Fibroblast of lung (primary cell): ENCODE results near the gene MYO1D. TPM values are rescaled to one million over a fixed set of nuclear protein-coding genes. Genes with fewer than 3 reads are reported as not detected.
"Not testable (repeated sequence)": the region's sequence is repeated elsewhere in the genome, so short reads cannot be mapped to it uniquely, and the experiment has no call there.

ENCODE experiments used
- DNase-seq, 2 donors: peaks; one replicate each; pipeline versions ENCODE4 v3.0.0 to v3.0.0-alpha.2; 2010; ENCODE audit warnings: low read depth in 2 of 2
- H2AFZ ChIP-seq: 2 replicates; pipeline ENCODE4 v1.5.1; 2012; ENCODE audit warnings: low read length, control low read depth, inconsistent platforms
- H3K27ac ChIP-seq: 2 replicates; pipeline ENCODE4 v1.5.1; 2011; ENCODE audit warnings: low read length, control low read depth; ENCODE audit not compliant: insufficient read depth
- H3K27me3 ChIP-seq: 2 replicates; pipeline ENCODE4 v1.5.1; 2011; ENCODE audit warnings: mild to moderate bottlenecking, low read length; ENCODE audit not compliant: control insufficient read depth, insufficient read depth
- H3K36me3 ChIP-seq: 2 replicates; pipeline ENCODE4 v1.5.1; 2011; ENCODE audit warnings: low read length; ENCODE audit not compliant: control insufficient read depth, insufficient read depth
- H3K4me1 ChIP-seq: 2 replicates; pipeline ENCODE4 v1.5.1; 2011; ENCODE audit warnings: low read length; ENCODE audit not compliant: control insufficient read depth, insufficient read depth; ENCODE audit errors: extremely low read depth
- H3K4me2 ChIP-seq: 2 replicates; pipeline ENCODE4 v1.5.1; 2011; ENCODE audit warnings: low read length, control low read depth; ENCODE audit not compliant: insufficient read depth; ENCODE audit errors: extremely low read depth
- H3K4me3 ChIP-seq, 4 experiments: fragments of 200-600 bp in 1 of 4; sonication (generic) in 1 of 4; replicated peaks in 1 of 4; 2 replicates each; pipeline ENCODE4 v1.5.1; 2011 to 2016; ENCODE audit warnings: low read length in 4 of 4, low read depth in 3 of 4, mild to moderate bottlenecking in 3 of 4, control low read depth in 2 of 4, inconsistent platforms in 1 of 4, mixed read lengths in 1 of 4; ENCODE audit not compliant: insufficient read depth in 1 of 4; ENCODE audit errors: control extremely low read depth in 1 of 4
- H3K79me2 ChIP-seq: 2 replicates; pipeline ENCODE4 v1.5.1; 2012; ENCODE audit warnings: mild to moderate bottlenecking, low read length, inconsistent platforms; ENCODE audit not compliant: control insufficient read depth, insufficient read depth
- H3K9ac ChIP-seq: 2 replicates; pipeline ENCODE4 v1.5.1; 2011; ENCODE audit warnings: mild to moderate bottlenecking, low read length, control low read depth; ENCODE audit not compliant: insufficient read depth
- H3K9me3 ChIP-seq: 2 replicates; pipeline ENCODE4 v1.5.1; 2012; ENCODE audit warnings: low read depth, low read length; ENCODE audit not compliant: control insufficient read depth, insufficient read depth
- H4K20me1 ChIP-seq: 2 replicates; pipeline ENCODE4 v1.5.1; 2011; ENCODE audit warnings: low read length; ENCODE audit not compliant: control insufficient read depth, insufficient read depth; ENCODE audit errors: extremely low read depth
- CTCF ChIP-seq, 2 donors: IDR thresholded peaks in 1 of 2; conservative IDR thresholded peaks in 1 of 2; 1 replicate in 1 of 2; 2 replicates in 1 of 2; pipeline ENCODE4 v1.5.1; 2011 to 2012; ENCODE audit warnings: low read length in 2 of 2, control low read depth in 1 of 2, inconsistent platforms in 1 of 2, low read depth in 1 of 2, mild to moderate bottlenecking in 1 of 2
- EZH2 ChIP-seq: IDR thresholded peaks from 2 replicates; pipeline ENCODE4 v1.5.1; 2012; ENCODE audit warnings: low read length, control low read depth, mild to moderate bottlenecking; ENCODE audit errors: missing control alignments
- polyA plus RNA-seq, 2 donors: library from polyadenylated mRNA; depleted of rRNA in 1 of 2; stranded (reverse) in 1 of 2; unstranded in 1 of 2; fragments of >200 nt; gene quantifications; 2 replicates each; pipeline ENCODE4 v1.2.1, GENCODE V29; 2011 to 2012; ENCODE audit warnings: missing spikeins in 1 of 2
- total RNA-seq: library from RNA; depleted of rRNA; stranded (reverse); fragments of >200 nt; gene quantifications from 2 replicates; pipeline ENCODE4 v1.2.1, GENCODE V29; 2014

Gene MYO1D
- total and polyA plus RNA-seq, 2 donors (not counting 1 experiment from before 2014, with no cell fraction given), result 35.0 to 46.6 TPM

GRCh38 chr17:32741381-32741780 lies 135.5 kb downstream of the MYO1D start:
- Histone ChIP-seq H3K27me3 (no peaks in the 10 kb centered on the region), H3K4me1 (no peaks in the 10 kb centered on the region), H3K27ac (no peak overlapping the region), H3K4me3 (no peak overlapping the region), H3K4me2 (no peak overlapping the region), H2AFZ (no peak overlapping the region), H3K36me3 (no peaks in the 10 kb centered on the region), H3K79me2 (no peaks in the 10 kb centered on the region), H3K9ac (no peak overlapping the region), H4K20me1 (no peaks in the 10 kb centered on the region), H3K9me3 (no peaks in the 10 kb centered on the region)
- DNase-seq, result peak in 1 of 2 donors; percentile 11
- TF ChIP-seq CTCF (conservative IDR thresholded peaks at IDR 0.05 in 1 of 2, IDR thresholded peaks at IDR 0.05 in 1 of 2; ENCODE audit: low read depth in 1 of 2, low read length in 2 of 2) (no peak), EZH2 (no peak)

GRCh38 chr17:32739722-32740121 lies 137.2 kb downstream of the MYO1D start:
- no peaks in the 10 kb centered on the region for H3K4me1 ChIP-seq
- H4K20me1 ChIP-seq, result no peaks in the 10 kb centered on the region
- no peak overlapping the region for H2AFZ ChIP-seq
- no peaks in the 10 kb centered on the region for H3K9me3 ChIP-seq
- no peak for DNase-seq
- H3K27ac ChIP-seq, result no peak overlapping the region
- H3K27me3 ChIP-seq, result no peaks in the 10 kb centered on the region
- no peak overlapping the region for H3K4me3 ChIP-seq
- H3K4me2 ChIP-seq, result no peak overlapping the region
- no peak overlapping the region for H3K9ac ChIP-seq
- no peak for TF ChIP-seq EZH2
- no peak for TF ChIP-seq CTCF (conservative IDR thresholded peaks at IDR 0.05 in 1 of 2, IDR thresholded peaks at IDR 0.05 in 1 of 2; ENCODE audit: low read depth in 1 of 2, low read length in 2 of 2)
- no peaks in the 10 kb centered on the region for H3K36me3 ChIP-seq
- H3K79me2 ChIP-seq, result no peaks in the 10 kb centered on the region

GRCh38 chr17:32739151-32739550 lies 137.8 kb downstream of the MYO1D start:
- H3K27ac ChIP-seq, H3K36me3 ChIP-seq, H3K4me3 ChIP-seq, H3K4me1 ChIP-seq, H3K27me3 ChIP-seq, H4K20me1 ChIP-seq, H3K9ac ChIP-seq, H2AFZ ChIP-seq, DNase-seq, H3K9me3 ChIP-seq, H3K79me2 ChIP-seq, H3K4me2 ChIP-seq: not testable (repeated sequence)

GRCh38 chr17:32733401-32733800 lies 143.5 kb downstream of the MYO1D start:
- H3K27ac ChIP-seq, result no peak overlapping the region
- H3K36me3 ChIP-seq, result no peaks in the 10 kb centered on the region
- no peak overlapping the region for H3K4me3 ChIP-seq
- H3K9ac ChIP-seq, result no peak overlapping the region
- no peaks in the 10 kb centered on the region for H3K27me3 ChIP-seq
- DNase-seq, result no peak
- no peaks in the 10 kb centered on the region for H3K4me1 ChIP-seq
- H2AFZ ChIP-seq, result no peak overlapping the region
- H3K79me2 ChIP-seq, result no peaks in the 10 kb centered on the region
- no peaks in the 10 kb centered on the region for H3K9me3 ChIP-seq
- H4K20me1 ChIP-seq, result no peaks in the 10 kb centered on the region
- H3K4me2 ChIP-seq, result no peak overlapping the region
- TF ChIP-seq CTCF (conservative IDR thresholded peaks at IDR 0.05 in 1 of 2, IDR thresholded peaks at IDR 0.05 in 1 of 2; ENCODE audit: low read depth in 1 of 2, low read length in 2 of 2), result no peak
- TF ChIP-seq EZH2, result no peak
